GM12872 (cell line): ENCODE measurements around the gene PRKN.

Experiments
- CTCF ChIP-seq: IDR thresholded peaks from 3 replicates; pipeline ENCODE4 v1.5.1; 2011; ENCODE audit warnings: low read depth, mild to moderate bottlenecking, low read length, moderate library complexity; ENCODE audit not compliant: insufficient read depth

PRKN gene

GRCh38 chr6:162403031-162403430, 324.5 kb downstream of the PRKN start:
- no peak for TF ChIP-seq CTCF

GRCh38 chr6:162395181-162395580, 332.4 kb downstream of the PRKN start:
- TF ChIP-seq CTCF, result no peak

GRCh38 chr6:162389343-162390085, 338.1 kb downstream of the PRKN start:
- no peak for TF ChIP-seq CTCF

GRCh38 chr6:162388383-162388777, 339.2 kb downstream of the PRKN start:
- TF ChIP-seq CTCF, result no peak

- no peak for TF ChIP-seq CTCF
Measured at GRCh38 chr6:162387718-162388382, 339.7 kb downstream of the PRKN start.

- no peak for TF ChIP-seq CTCF
Measured at GRCh38 chr6:162385980-162386379, 341.6 kb downstream of the PRKN start.

GRCh38 chr6:162379757-162380409, 347.7 kb downstream of the PRKN start:
- TF ChIP-seq CTCF, result no peak
